Activated CD4-positive, CD25-positive, alpha-beta regulatory T cell treated with anti-CD3 and anti-CD28 coated beads, Interleukin-2, amount 50 U/mL, for 24 hours (primary cell): ENCODE results near the gene ZCCHC8.
"Not testable (repeated sequence)": the region's sequence is repeated elsewhere in the genome, so short reads cannot be mapped to it uniquely, and the experiment has no call there.

Experiments used
- ATAC-seq, 2 donors: fragments of 150-1000 bp; cut with Tn5 transposase; one replicate each; pipeline ENCODE4 v1.10.0; 2021; ENCODE audit warnings: mild to moderate bottlenecking in 1 of 2, moderate library complexity in 1 of 2

The ZCCHC8 gene

GRCh38 chr12:122469856-122470255, 30.9 kb downstream of the ZCCHC8 start:
- not testable (repeated sequence) for ATAC-seq

- ATAC-seq: no peak
Measured at GRCh38 chr12:122467983-122468382, 32.7 kb downstream of the ZCCHC8 start.

- not testable (repeated sequence) for ATAC-seq
Measured at GRCh38 chr12:122464317-122465042, 36.3 kb downstream of the ZCCHC8 start.

- ATAC-seq: no peak
Measured at GRCh38 chr12:122460641-122461040, 40.1 kb downstream of the ZCCHC8 start.

GRCh38 chr12:122460061-122460460, 40.7 kb downstream of the ZCCHC8 start:
- ATAC-seq: no peak

- ATAC-seq: no peak
Measured at GRCh38 chr12:122459211-122459610, 41.5 kb downstream of the ZCCHC8 start.

- ATAC-seq: no peak
Measured at GRCh38 chr12:122458105-122459035, 42.4 kb downstream of the ZCCHC8 start.

- ATAC-seq: no peak
Measured at GRCh38 chr12:122457627-122458026, 43.1 kb downstream of the ZCCHC8 start.

GRCh38 chr12:122454739-122455138, 46.0 kb downstream of the ZCCHC8 start:
- no peak for ATAC-seq

GRCh38 chr12:122454250-122454721, 46.4 kb downstream of the ZCCHC8 start:
- ATAC-seq: no peak

GRCh38 chr12:122452701-122453285, 47.9 kb downstream of the ZCCHC8 start:
- no peak for ATAC-seq

- ATAC-seq: peak; percentile 62 to 77
Measured at GRCh38 chr12:122449317-122449716, 51.4 kb downstream of the ZCCHC8 start.

- not testable (repeated sequence) for ATAC-seq
Measured at GRCh38 chr12:122447825-122448224, 52.9 kb downstream of the ZCCHC8 start.

- not testable (repeated sequence) for ATAC-seq
Measured at GRCh38 chr12:122446390-122446789, 54.3 kb downstream of the ZCCHC8 start.

- not testable (repeated sequence) for ATAC-seq
Measured at GRCh38 chr12:122444071-122444470, 56.7 kb downstream of the ZCCHC8 start.

- ATAC-seq: not testable (repeated sequence)
Measured at GRCh38 chr12:122438822-122439221, 61.9 kb downstream of the ZCCHC8 start.

GRCh38 chr12:122437656-122438121, 63.0 kb downstream of the ZCCHC8 start:
- ATAC-seq: no peak

- no peak for ATAC-seq
Measured at GRCh38 chr12:122435186-122435585, 65.5 kb downstream of the ZCCHC8 start.

GRCh38 chr12:122429043-122429442, 71.7 kb downstream of the ZCCHC8 start:
- ATAC-seq: not testable (repeated sequence)

GRCh38 chr12:122427403-122427802, 73.3 kb downstream of the ZCCHC8 start:
- ATAC-seq: no peak

- ATAC-seq: no peak
Measured at GRCh38 chr12:122423258-122424165, 77.2 kb downstream of the ZCCHC8 start.

GRCh38 chr12:122422730-122423257, 77.9 kb downstream of the ZCCHC8 start:
- peak; percentile 30 to 46 for ATAC-seq
